Sigmoid colon (tissue), 4 donors: ENCODE measurements around the gene MT1F.
"Not testable (repeated sequence)": the region's sequence is repeated elsewhere in the genome, so short reads cannot be mapped to it uniquely, and the experiment has no call there.

Source experiments
- CTCF ChIP-seq, 4 experiments: fragments of 450-650 bp in 3 of 4; fragments of 200-600 bp in 1 of 4; IDR thresholded peaks; one replicate each; pipeline ENCODE4 v1.5.1; 2016 to 2019; ENCODE audit warnings: antibody characterized with exemption in 4 of 4, mild to moderate bottlenecking in 3 of 4, moderate library complexity in 2 of 4
- POLR2A ChIP-seq, 2 donors: fragments of 450-650 bp; IDR thresholded peaks; one replicate each; pipeline ENCODE4 v1.6.1; 2016; ENCODE audit warnings: antibody characterized with exemption in 2 of 2, mild to moderate bottlenecking in 2 of 2, moderate library complexity in 2 of 2
- POLR2AphosphoS5 ChIP-seq, 4 donors: sonication (generic); formaldehyde crosslinking; IDR thresholded peaks; one replicate each; pipeline ENCODE4 v1.6.1; 2017; ENCODE audit warnings: antibody characterized with exemption in 4 of 4

GRCh38 chr16:56621665-56622445 lies 35.9 kb upstream of the MT1F start:
- not testable (repeated sequence) for TF ChIP-seq POLR2A, CTCF, POLR2AphosphoS5 (IDR thresholded peaks at IDR 0.05)
